ENCODE results near the gene UNC93B1. TPM values are rescaled to one million over a fixed set of nuclear protein-coding genes. Genes with fewer than 3 reads are reported as not detected.
A peak's percentile ranks its signal among the peaks of the same experiment; 100 is the strongest.

Gene UNC93B1
- total and polyA plus RNA-seq, 2 of the 13 experiments (the other 11 are each of a cell fraction or from before 2014, with no cell fraction given) = 8.8 to 18.9 TPM

- TF ChIP-seq ZNF678 (CRISPR knock-in tag; IDR thresholded peaks at IDR 0.05) (no peak), EP300 (IDR thresholded peaks at IDR 0.05; ENCODE audit: low read depth in 2 of 2, low read length in 2 of 2) (no peak), EP300 (CRISPR knock-in tag; IDR thresholded peaks at IDR 0.05; ENCODE audit: borderline replicate concordance) (no peak), DNMT1 (CRISPR knock-in tag; IDR thresholded peaks at IDR 0.05) (no peak), ZGPAT (CRISPR knock-in tag; IDR thresholded peaks at IDR 0.05) (peak; percentile 39; the same call in 1 of the 2 replicates), ARNT (IDR thresholded peaks at IDR 0.05) (no peak), NR2F6 (IDR thresholded peaks at IDR 0.05) (no peak), NR2F6 (CRISPR knock-in tag; IDR thresholded peaks at IDR 0.05) (no peak), ZKSCAN1 (IDR thresholded peaks at IDR 0.05; ENCODE audit: low read length) (0 out of 2 replicates have a peak, but pooled peaks have one; percentile 33), TBX3 (IDR thresholded peaks at IDR 0.05; ENCODE audit: borderline replicate concordance) (no peak), ZNF776 (CRISPR knock-in tag; IDR thresholded peaks at IDR 0.05) (no peak), NR3C1 (CRISPR knock-in tag; IDR thresholded peaks at IDR 0.05) (no peak), ARID2 (CRISPR knock-in tag; IDR thresholded peaks at IDR 0.05; ENCODE audit: borderline replicate concordance) (no peak), ZMYM2 (CRISPR knock-in tag; IDR thresholded peaks at IDR 0.05) (peak; percentile 91), ZNF225 (CRISPR knock-in tag; IDR thresholded peaks at IDR 0.05) (no peak), SCMH1 (CRISPR knock-in tag; IDR thresholded peaks at IDR 0.05; ENCODE audit: borderline replicate concordance) (no peak), ZNF792 (CRISPR knock-in tag; IDR thresholded peaks at IDR 0.05) (0 out of 2 replicates have a peak, but pooled peaks have one; percentile 25), ZNF644 (CRISPR knock-in tag; IDR thresholded peaks at IDR 0.05; ENCODE audit: low read depth) (no peak), ZMYM4 (CRISPR knock-in tag; IDR thresholded peaks at IDR 0.05) (peak; percentile 61; the same call in 1 of the 2 replicates), SIN3A (IDR thresholded peaks at IDR 0.05; ENCODE audit: borderline replicate concordance, low read depth, low read length) (peak; percentile 56; the same call in 1 of the 2 replicates), WIZ (CRISPR knock-in tag; IDR thresholded peaks at IDR 0.05) (no peak), TAF1 (CRISPR knock-in tag; IDR thresholded peaks at IDR 0.05) (peak; percentile 18; the same call in 1 of the 2 replicates), ZSCAN22 (CRISPR knock-in tag; IDR thresholded peaks at IDR 0.05) (no peak), CREM (IDR thresholded peaks at IDR 0.05) (no peak), CREM (CRISPR knock-in tag; IDR thresholded peaks at IDR 0.05) (no peak), HOXA9 (CRISPR knock-in tag; IDR thresholded peaks at IDR 0.05; ENCODE audit: borderline replicate concordance) (no peak), IRF9 (CRISPR knock-in tag; IDR thresholded peaks at IDR 0.05; ENCODE audit: borderline replicate concordance) (no peak), FOXC1 (CRISPR knock-in tag; IDR thresholded peaks at IDR 0.05; ENCODE audit: borderline replicate concordance) (no peak)
- TF ChIP-seq, protein P1, sequence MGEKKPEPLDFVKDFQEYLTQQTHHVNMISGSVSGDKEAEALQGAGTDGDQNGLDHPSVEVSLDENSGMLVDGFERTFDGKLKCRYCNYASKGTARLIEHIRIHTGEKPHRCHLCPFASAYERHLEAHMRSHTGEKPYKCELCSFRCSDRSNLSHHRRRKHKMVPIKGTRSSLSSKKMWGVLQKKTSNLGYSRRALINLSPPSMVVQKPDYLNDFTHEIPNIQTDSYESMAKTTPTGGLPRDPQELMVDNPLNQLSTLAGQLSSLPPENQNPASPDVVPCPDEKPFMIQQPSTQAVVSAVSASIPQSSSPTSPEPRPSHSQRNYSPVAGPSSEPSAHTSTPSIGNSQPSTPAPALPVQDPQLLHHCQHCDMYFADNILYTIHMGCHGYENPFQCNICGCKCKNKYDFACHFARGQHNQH (CRISPR knock-in tag; IDR thresholded peaks at IDR 0.05) = peak; percentile 54; the same call in 1 of the 2 replicates
- TF ChIP-seq, protein P2, sequence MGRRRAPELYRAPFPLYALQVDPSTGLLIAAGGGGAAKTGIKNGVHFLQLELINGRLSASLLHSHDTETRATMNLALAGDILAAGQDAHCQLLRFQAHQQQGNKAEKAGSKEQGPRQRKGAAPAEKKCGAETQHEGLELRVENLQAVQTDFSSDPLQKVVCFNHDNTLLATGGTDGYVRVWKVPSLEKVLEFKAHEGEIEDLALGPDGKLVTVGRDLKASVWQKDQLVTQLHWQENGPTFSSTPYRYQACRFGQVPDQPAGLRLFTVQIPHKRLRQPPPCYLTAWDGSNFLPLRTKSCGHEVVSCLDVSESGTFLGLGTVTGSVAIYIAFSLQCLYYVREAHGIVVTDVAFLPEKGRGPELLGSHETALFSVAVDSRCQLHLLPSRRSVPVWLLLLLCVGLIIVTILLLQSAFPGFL (CRISPR knock-in tag; IDR thresholded peaks at IDR 0.05) = no peak
Measured at GRCh38 chr11:68003846-68004550, at the start of gene UNC93B1 (continued).
